ENCODE data around the gene SLC6A3. TPM values are rescaled to one million over a fixed set of nuclear protein-coding genes. Genes with fewer than 3 reads are reported as not detected.

SLC6A3 gene
- total RNA-seq, 1 experiment from 2014 or later: not detected

GRCh38 chr5:1480806-1481205, 35.6 kb upstream of the SLC6A3 start:
- DNase-seq: no peak
- no peaks in the 10 kb centered on the region for H3K4me1 Mint-ChIP-seq (ENCODE audit: low read depth, unreplicated experiment)
- no TSS peak for BruUV-seq (replicated peaks)
- H3K27me3 Mint-ChIP-seq (ENCODE audit: insufficient read depth, unreplicated experiment): no peaks in the 10 kb centered on the region
- ChIA-PET POLR2A (no interaction called here), CTCF (interaction anchor here (0.6 to 1.1 kb wide), 3 partner anchors 121 to 523 kb away, joined by 3 to 4 read pairs (median 3); no protein-coding TSS in a partner anchor)
- H3K36me3 ChIP-seq (ENCODE audit: control insufficient read depth, insufficient read depth, low read length): peaks cover 1% of the 10 kb centered on the region; the same call in 1 of the 2 replicates
- H3K36me3 Mint-ChIP-seq (ENCODE audit: insufficient read depth, unreplicated experiment): peaks cover 24% of the 10 kb centered on the region
- H3K4me1 ChIP-seq: no peaks in the 10 kb centered on the region
- H3K9me3 Mint-ChIP-seq (ENCODE audit: unreplicated experiment): no peaks in the 10 kb centered on the region
- H3K9me3 ChIP-seq: no peaks in the 10 kb centered on the region
- H3K27me3 ChIP-seq (replicated peaks; ENCODE audit: control insufficient read depth, insufficient read depth, low read length): no peaks in the 10 kb centered on the region
- intact Hi-C loops (cut with micrococcal nuclease; ENCODE audit: unreplicated experiment): no loop called here
- H3K27ac Mint-ChIP-seq (ENCODE audit: unreplicated experiment): peak overlapping the region; percentile 24
- no peak overlapping the region for H3K4me3 Mint-ChIP-seq (ENCODE audit: unreplicated experiment)
- H3K4me3 ChIP-seq (ENCODE audit: low read depth, low read length): no peak overlapping the region
- no peak for TF ChIP-seq CTCF (IDR thresholded peaks at IDR 0.05; ENCODE audit: insufficient read depth in 1 of 2, low read depth in 1 of 2, low read length in 1 of 2, severe bottlenecking in 1 of 2, unreplicated experiment in 1 of 2)

DNA sequence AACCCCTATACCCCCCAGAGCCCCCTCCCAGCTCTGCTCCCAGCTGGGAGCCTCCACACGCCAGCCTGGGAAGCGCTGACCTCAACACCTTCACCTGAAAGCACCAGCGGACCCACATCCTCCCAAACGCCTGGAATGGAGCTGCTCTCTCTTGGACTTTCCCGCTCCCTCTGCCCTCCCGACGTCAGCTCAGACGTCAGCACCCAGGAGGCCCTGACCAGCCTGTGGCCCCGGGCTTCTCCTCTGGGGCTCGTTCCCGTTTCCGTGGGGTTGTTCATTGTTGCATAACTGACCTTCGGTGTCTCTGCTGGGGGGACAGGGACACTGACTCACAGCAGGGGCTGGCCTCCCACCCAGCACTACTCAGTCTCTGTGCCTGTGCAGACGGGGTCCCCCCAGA, 35.0 kb upstream of the SLC6A3 start:
- Mint-ChIP-seq H3K36me3 (ENCODE audit: insufficient read depth, unreplicated experiment) (peaks cover 24% of the 10 kb centered on the region), H3K4me1 (ENCODE audit: low read depth, unreplicated experiment) (no peaks in the 10 kb centered on the region), H3K27me3 (ENCODE audit: insufficient read depth, unreplicated experiment) (no peaks in the 10 kb centered on the region), H3K27ac (ENCODE audit: unreplicated experiment) (peak overlapping the region; percentile 24), H3K4me3 (ENCODE audit: unreplicated experiment) (no peak overlapping the region), H3K9me3 (ENCODE audit: unreplicated experiment) (no peaks in the 10 kb centered on the region)
- intact Hi-C loops (cut with micrococcal nuclease; ENCODE audit: unreplicated experiment): no loop called here
- POLR2A ChIA-PET: no interaction called here
- BruUV-seq (replicated peaks): no TSS peak
- no peak for TF ChIP-seq CTCF (IDR thresholded peaks at IDR 0.05; ENCODE audit: insufficient read depth in 1 of 2, low read depth in 1 of 2, low read length in 1 of 2, severe bottlenecking in 1 of 2, unreplicated experiment in 1 of 2)
- CTCF ChIA-PET: interaction anchor here (0.6 to 1.1 kb wide), 5 partner anchors 34 to 523 kb away, joined by 3 to 6 read pairs (median 3); no protein-coding TSS in a partner anchor
- DNase-seq: no peak
- H3K4me1 ChIP-seq: no peaks in the 10 kb centered on the region
- H3K36me3 ChIP-seq (ENCODE audit: control insufficient read depth, insufficient read depth, low read length): peaks cover 1% of the 10 kb centered on the region; the same call in 1 of the 2 replicates
- no peaks in the 10 kb centered on the region for H3K27me3 ChIP-seq (replicated peaks; ENCODE audit: control insufficient read depth, insufficient read depth, low read length)
- H3K9me3 ChIP-seq: no peaks in the 10 kb centered on the region
- H3K4me3 ChIP-seq (ENCODE audit: low read depth, low read length): no peak overlapping the region

DNA sequence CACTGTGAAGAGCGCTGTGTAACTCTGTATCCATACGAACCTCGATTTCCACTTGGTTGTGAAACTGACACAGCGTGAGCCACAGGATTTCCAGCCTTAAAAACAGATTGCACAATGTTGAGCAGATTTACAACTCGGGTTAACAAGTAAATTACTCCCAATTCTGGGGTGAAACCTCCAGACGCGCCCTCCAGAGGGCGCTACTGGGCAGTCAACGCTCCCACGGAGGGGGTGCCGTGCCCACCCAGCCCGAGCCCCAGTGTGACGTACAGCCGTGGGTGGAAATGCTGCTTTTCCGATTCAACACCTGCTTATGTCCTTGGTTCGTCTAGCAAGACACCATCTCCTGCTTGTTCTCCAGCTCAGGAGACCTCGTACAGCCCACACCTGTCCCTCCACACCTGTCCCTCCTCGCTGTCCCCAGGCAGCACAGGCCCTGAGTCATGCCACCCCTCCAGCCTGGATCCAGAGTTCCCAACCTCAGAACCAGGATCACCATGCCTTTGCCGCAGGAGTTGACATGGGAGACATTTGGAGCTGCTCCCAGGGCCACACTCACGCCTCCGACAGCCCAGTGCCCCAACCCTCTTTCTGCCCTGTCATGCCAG, 34.4 kb upstream of the SLC6A3 start:
- no peaks in the 10 kb centered on the region for H3K27me3 ChIP-seq (replicated peaks; ENCODE audit: control insufficient read depth, insufficient read depth, low read length)
- intact Hi-C loops (cut with micrococcal nuclease; ENCODE audit: unreplicated experiment): no loop called here
- Mint-ChIP-seq H3K4me1 (ENCODE audit: low read depth, unreplicated experiment) (no peaks in the 10 kb centered on the region), H3K36me3 (ENCODE audit: insufficient read depth, unreplicated experiment) (peaks cover 24% of the 10 kb centered on the region), H3K27me3 (ENCODE audit: insufficient read depth, unreplicated experiment) (no peaks in the 10 kb centered on the region), H3K27ac (ENCODE audit: unreplicated experiment) (peak overlapping the region; percentile 24), H3K9me3 (ENCODE audit: unreplicated experiment) (no peaks in the 10 kb centered on the region), H3K4me3 (ENCODE audit: unreplicated experiment) (no peak overlapping the region)
- ChIA-PET POLR2A (no interaction called here), CTCF (interaction anchor here (0.6 to 1.1 kb wide), 3 partner anchors 34 to 142 kb away, joined by 3 to 6 read pairs (median 4); no protein-coding TSS in a partner anchor)
- H3K4me3 ChIP-seq (ENCODE audit: low read depth, low read length): no peak overlapping the region
- H3K36me3 ChIP-seq (ENCODE audit: control insufficient read depth, insufficient read depth, low read length): peaks cover 1% of the 10 kb centered on the region; the same call in 1 of the 2 replicates
- peak; percentile 59 to 70 for TF ChIP-seq CTCF (IDR thresholded peaks at IDR 0.05; ENCODE audit: insufficient read depth in 1 of 2, low read depth in 1 of 2, low read length in 1 of 2, severe bottlenecking in 1 of 2, unreplicated experiment in 1 of 2)
- BruUV-seq (replicated peaks): no TSS peak
- no peaks in the 10 kb centered on the region for H3K4me1 ChIP-seq
- peak in 1 of 2 experiments; percentile 23 for DNase-seq
- no peaks in the 10 kb centered on the region for H3K9me3 ChIP-seq

Measured in Caco-2 (cell line).